ENCODE results near the gene C1orf21.

The C1orf21 gene

DNA sequence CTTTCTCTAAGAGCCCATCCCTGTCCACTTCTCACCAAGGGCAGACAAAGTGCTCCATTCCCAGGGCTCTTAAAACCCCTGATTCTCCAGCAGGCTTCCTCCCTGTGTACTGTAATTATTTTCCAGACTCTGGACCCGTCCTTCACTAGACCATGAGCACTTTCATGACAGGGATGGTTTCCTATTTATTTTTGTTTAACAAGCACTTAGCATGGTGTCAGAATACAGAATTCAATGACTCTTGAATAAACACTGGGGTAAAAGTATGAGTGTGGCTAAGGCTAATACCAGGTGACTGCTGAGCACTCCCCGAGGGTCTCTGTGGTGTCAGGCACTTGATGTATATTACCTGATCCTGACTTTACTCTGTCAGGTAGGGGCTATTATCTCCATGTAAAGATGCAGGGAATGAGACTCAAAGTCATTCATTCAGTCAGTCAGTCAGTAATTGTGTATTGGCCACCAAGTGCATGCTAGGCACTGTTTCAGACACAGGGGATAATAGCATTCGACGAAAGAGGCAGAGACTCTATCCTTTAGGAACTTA lies 47.2 kb downstream of the C1orf21 start:
- Mint-ChIP-seq H3K27me3 (no peaks in the 10 kb centered on the region), H3K36me3 (no peaks in the 10 kb centered on the region), H3K9me3 (no peaks in the 10 kb centered on the region), H3K27ac (no peak overlapping the region), H3K4me1 (no peaks in the 10 kb centered on the region), H3K4me3 (no peak overlapping the region)
- no peak for DNase-seq
- CTCF ChIA-PET, result no interaction called here

DNA sequence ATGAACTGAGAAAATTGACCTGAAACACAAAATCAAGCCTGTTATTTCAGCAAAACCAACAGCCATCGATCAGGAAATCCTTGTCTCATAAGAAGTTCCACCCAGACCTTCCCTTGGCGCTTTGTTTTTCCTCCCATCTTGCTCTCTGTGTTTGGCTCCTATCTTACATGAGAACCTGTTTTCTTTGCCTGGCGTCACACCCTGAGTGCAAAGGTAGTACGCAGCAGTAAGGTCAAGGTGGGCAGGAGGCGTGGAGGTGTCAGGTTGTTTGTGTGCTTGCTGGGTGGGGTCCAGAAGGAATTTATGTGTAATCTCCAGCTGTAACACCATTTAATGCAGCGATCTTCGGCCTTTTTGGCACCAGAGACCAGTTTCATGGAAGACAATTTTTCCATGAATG lies 50.5 kb downstream of the C1orf21 start:
- no peaks in the 10 kb centered on the region for H3K27me3 Mint-ChIP-seq
- H3K27ac Mint-ChIP-seq, result no peak overlapping the region
- no peak overlapping the region for H3K4me3 Mint-ChIP-seq
- no peaks in the 10 kb centered on the region for H3K9me3 Mint-ChIP-seq
- CTCF ChIA-PET, result no interaction called here
- no peak for DNase-seq
- no peaks in the 10 kb centered on the region for H3K4me1 Mint-ChIP-seq
- no peaks in the 10 kb centered on the region for H3K36me3 Mint-ChIP-seq

DNA sequence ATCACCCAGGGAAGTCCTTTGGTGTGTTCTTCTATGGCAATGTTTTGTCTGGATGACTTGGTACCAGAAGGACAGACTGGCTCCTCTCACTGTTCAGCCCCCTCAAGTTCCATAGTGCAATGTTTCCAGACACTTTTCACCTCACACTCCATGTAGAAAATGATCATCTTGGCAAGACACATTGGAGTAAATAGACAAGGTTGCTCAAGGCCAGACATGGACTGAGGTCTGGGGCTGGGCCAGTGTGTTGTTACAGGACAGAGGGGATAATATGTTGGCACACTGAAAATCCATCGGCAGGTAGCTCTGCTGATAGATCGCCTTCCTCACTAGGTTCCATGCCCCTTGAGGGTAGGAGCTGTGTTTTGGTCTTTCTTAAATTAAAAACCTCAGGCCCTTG lies 51.5 kb downstream of the C1orf21 start:
- Mint-ChIP-seq H3K27ac (no peak overlapping the region), H3K36me3 (no peaks in the 10 kb centered on the region), H3K27me3 (no peaks in the 10 kb centered on the region), H3K4me1 (no peaks in the 10 kb centered on the region), H3K9me3 (no peaks in the 10 kb centered on the region), H3K4me3 (no peak overlapping the region)
- CTCF ChIA-PET, result no interaction called here
- no peak for DNase-seq

DNA sequence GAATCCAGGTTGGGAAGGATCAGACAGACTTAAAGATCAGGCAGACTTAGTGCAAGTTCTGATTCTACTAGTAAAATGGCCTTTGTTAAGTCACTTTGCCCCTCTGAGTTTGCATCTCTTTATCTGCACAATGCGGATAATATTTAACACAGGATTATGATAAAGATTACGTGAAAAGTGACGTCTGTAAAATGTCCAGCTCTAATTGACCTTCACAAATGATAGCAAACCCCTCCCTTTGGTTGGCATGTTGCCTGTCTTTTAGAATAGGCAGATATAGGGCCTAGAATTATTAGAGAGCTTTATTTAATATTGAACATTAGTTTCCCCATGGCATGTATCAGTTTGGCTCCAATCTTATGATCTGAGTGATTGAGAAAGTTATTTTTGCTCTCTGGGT lies 55.4 kb downstream of the C1orf21 start:
- no peak for DNase-seq
- H3K4me3 Mint-ChIP-seq, result no peak overlapping the region
- H3K9me3 Mint-ChIP-seq, result no peaks in the 10 kb centered on the region
- no peaks in the 10 kb centered on the region for H3K36me3 Mint-ChIP-seq
- H3K27me3 Mint-ChIP-seq, result no peaks in the 10 kb centered on the region
- H3K27ac Mint-ChIP-seq, result no peak overlapping the region
- H3K4me1 Mint-ChIP-seq, result no peaks in the 10 kb centered on the region
- CTCF ChIA-PET, result no interaction called here

DNA sequence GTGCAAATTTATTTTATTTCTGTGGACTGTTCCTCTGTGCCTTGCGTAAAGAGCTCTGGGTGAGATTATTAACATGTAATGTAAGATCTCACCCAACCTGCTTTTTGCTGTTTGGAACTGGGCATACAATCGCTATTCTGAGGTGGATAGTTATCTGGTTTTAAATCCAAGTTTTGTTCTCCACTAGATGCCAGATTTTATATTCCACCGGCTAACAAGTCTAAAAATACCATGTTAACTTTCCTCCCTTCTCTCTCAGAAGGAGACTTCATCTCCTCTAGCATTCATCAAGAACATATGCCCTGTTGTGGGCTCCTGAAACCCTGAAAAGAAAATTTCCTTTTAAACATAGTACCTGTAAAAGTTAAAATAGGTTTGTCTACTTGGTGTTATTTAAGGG lies 56.4 kb downstream of the C1orf21 start:
- no peak overlapping the region for H3K4me3 Mint-ChIP-seq
- no peaks in the 10 kb centered on the region for H3K4me1 Mint-ChIP-seq
- no peaks in the 10 kb centered on the region for H3K9me3 Mint-ChIP-seq
- CTCF ChIA-PET, result no interaction called here
- H3K27ac Mint-ChIP-seq, result no peak overlapping the region
- H3K36me3 Mint-ChIP-seq, result no peaks in the 10 kb centered on the region
- no peak for DNase-seq
- H3K27me3 Mint-ChIP-seq, result no peaks in the 10 kb centered on the region

DNA sequence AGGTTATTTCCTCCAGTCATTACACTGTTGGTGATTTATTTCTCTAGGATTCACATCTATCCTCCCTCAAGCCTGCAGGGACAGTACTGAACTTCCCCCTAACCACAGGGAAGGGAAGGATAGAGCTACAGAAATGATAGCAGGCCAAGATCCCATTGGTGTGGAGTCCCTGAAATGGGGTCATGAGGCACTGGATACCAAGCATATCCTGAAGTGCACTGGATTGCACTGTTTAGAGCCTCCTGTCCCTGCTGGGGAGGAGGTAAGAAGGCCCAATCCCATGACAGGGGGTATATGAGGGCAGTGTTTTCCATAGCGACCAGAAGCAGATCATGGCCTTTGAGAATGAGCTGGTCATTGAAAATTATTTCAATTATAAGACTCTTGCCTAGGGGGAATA lies 56.8 kb downstream of the C1orf21 start:
- CTCF ChIA-PET, result no interaction called here
- no peak overlapping the region for H3K27ac Mint-ChIP-seq
- DNase-seq, result no peak
- H3K4me3 Mint-ChIP-seq, result no peak overlapping the region
- no peaks in the 10 kb centered on the region for H3K9me3 Mint-ChIP-seq
- H3K36me3 Mint-ChIP-seq, result no peaks in the 10 kb centered on the region
- no peaks in the 10 kb centered on the region for H3K27me3 Mint-ChIP-seq
- H3K4me1 Mint-ChIP-seq, result no peaks in the 10 kb centered on the region

DNA sequence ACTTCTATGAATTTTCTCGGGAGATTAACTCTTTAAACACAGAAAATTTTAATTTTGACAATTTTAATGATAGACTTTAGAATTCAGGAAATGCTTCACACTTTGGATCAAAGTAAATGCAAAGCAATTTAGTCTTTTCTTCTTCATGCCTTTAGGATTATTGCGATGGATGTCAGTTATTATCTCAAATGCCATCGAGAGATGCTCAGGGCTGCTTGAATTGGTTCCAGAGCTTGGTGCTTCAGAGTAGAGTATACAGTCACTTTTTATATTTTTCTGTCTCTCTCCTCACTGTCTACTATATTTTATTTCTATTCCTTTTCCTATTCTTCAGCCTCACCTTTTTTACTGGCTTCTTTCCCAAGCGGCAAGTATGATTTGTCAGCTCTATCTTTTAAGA lies 59.2 kb downstream of the C1orf21 start:
- no peaks in the 10 kb centered on the region for H3K36me3 Mint-ChIP-seq
- no peaks in the 10 kb centered on the region for H3K27me3 Mint-ChIP-seq
- H3K4me1 Mint-ChIP-seq, result no peaks in the 10 kb centered on the region
- no peak overlapping the region for H3K27ac Mint-ChIP-seq
- H3K4me3 Mint-ChIP-seq, result no peak overlapping the region
- CTCF ChIA-PET, result no interaction called here
- DNase-seq, result no peak
- no peaks in the 10 kb centered on the region for H3K9me3 Mint-ChIP-seq

DNA sequence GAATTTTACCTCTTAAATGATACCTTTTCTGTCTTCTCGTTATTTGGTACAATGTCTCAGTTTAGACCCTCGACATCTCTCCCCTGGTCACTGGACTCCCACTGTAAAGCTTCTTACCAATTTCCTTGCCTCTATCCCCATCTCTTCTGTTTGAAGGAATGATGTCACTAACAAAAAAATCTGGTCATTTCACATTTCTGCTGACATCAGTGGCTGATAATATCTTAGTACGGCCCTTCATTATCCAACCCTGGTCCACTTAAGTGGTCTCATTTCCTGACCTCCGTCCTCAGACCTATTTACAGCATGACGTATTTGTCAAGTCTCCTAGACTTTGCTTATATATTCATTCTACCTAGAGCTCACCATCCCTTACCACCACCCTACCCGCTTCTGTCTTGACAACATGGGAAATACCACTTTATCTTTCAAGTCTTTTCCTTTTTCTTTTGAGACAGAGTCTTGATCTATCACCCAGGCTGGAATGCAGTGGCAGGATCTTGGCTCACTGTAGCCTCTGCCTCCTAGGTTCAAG lies 60.9 kb downstream of the C1orf21 start:
- DNase-seq, result no peak
- CTCF ChIA-PET, result no interaction called here
- Mint-ChIP-seq H3K36me3 (no peaks in the 10 kb centered on the region), H3K9me3 (no peaks in the 10 kb centered on the region), H3K27ac (no peak overlapping the region), H3K4me3 (no peak overlapping the region), H3K27me3 (no peaks in the 10 kb centered on the region), H3K4me1 (no peaks in the 10 kb centered on the region)

DNA sequence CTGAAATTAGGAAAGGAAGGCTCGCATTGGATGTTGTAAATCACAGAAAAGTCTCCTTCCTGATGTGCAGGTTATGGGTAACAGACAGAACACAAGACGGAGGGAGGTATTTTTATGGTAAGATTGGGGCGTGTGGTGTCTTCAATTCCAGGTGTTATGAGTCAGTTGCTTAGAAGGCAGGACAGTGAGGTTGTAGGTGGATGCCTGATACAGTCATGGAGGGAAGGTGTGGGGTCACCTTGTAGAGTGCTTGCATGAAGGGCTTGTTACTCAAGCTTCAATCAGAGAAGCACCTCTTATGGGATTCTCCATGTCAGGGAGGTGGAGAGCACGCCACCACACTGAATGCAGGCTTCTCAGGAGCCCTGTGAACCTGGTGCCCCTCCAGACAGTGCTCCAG lies 63.1 kb downstream of the C1orf21 start:
- CTCF ChIA-PET, result no interaction called here
- DNase-seq, result no peak
- Mint-ChIP-seq H3K36me3 (no peaks in the 10 kb centered on the region), H3K9me3 (no peaks in the 10 kb centered on the region), H3K4me1 (no peaks in the 10 kb centered on the region), H3K27me3 (no peaks in the 10 kb centered on the region), H3K27ac (no peak overlapping the region), H3K4me3 (no peak overlapping the region)

DNA sequence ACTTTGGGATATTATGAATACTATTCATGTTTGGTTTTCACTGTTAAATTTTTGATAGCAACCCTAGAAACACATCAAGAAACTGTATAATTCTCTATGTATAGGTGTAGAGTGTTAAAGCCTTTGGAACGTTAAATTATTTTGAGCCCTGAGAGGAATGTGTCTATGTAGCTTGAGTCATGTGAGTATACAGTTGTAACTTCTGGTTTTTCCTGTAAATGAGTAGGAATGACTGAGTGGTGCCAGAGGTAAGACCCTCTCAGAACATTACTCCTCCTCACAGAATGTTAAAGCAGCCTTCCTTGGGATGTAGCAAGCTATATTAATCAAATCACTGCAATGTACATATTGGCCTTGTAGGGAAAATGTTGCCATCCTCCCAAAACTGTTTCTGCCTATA lies 69.0 kb downstream of the C1orf21 start:
- DNase-seq, result no peak
- Mint-ChIP-seq H3K27me3 (no peaks in the 10 kb centered on the region), H3K36me3 (no peaks in the 10 kb centered on the region), H3K4me1 (no peaks in the 10 kb centered on the region), H3K27ac (no peak overlapping the region), H3K9me3 (no peaks in the 10 kb centered on the region), H3K4me3 (no peak overlapping the region)
- CTCF ChIA-PET, result interaction anchor here (0.7 kb wide), 1 partner anchor 28 kb away, joined by 4 read pairs; no protein-coding TSS in a partner anchor

DNA sequence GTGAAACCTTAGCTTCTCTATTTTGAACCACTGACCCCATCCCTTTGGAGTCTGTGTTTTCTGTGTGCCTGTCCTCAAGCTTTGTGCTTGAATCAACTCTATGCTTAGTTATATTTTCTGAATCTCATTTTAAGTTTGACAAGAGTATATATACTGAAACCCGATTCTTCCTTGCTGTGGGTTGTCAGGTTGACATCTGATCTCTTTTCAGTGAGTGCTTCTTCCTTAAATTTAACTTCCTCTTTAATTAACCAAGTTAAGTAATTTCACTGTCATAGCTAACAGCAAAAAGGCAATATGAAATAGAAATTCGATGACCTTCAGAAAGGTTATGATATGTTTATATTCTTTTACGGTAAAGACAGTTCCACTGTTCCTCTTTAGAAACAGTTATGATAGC lies 69.4 kb downstream of the C1orf21 start:
- no peak for DNase-seq

DNA sequence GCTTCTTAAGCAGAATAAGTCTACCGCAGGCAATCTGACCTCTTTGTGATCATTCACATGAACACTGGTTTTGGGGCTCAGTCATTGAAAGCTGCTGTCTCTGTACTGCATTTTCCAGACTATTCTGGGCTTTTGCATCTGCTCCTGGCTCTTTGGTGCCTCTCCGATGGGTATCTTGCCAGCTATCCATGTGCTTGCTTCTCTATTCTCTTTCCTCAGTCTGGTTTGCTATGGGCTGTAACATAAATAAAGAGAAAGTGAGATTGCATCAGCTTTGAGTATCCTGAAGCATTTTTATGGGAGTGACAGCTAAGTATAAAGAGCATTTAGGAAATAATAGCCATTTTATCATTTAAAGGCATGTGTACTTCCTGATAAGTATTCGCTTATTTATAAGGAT lies 70.7 kb downstream of the C1orf21 start:
- Mint-ChIP-seq H3K9me3 (no peaks in the 10 kb centered on the region), H3K27ac (no peak overlapping the region), H3K36me3 (no peaks in the 10 kb centered on the region), H3K27me3 (no peaks in the 10 kb centered on the region), H3K4me1 (no peaks in the 10 kb centered on the region), H3K4me3 (no peak overlapping the region)
- DNase-seq, result no peak
- CTCF ChIA-PET, result no interaction called here

More for the DNA sequence above, 69.4 kb downstream of the C1orf21 start:
- no peaks in the 10 kb centered on the region for H3K9me3 Mint-ChIP-seq
- H3K4me1 Mint-ChIP-seq, result no peaks in the 10 kb centered on the region
- CTCF ChIA-PET, result interaction anchor here (0.7 kb wide), 1 partner anchor 29 kb away, joined by 4 read pairs; no protein-coding TSS in a partner anchor
- no peak overlapping the region for H3K4me3 Mint-ChIP-seq
- no peaks in the 10 kb centered on the region for H3K36me3 Mint-ChIP-seq
- H3K27ac Mint-ChIP-seq, result no peak overlapping the region
- H3K27me3 Mint-ChIP-seq, result no peaks in the 10 kb centered on the region

DNA sequence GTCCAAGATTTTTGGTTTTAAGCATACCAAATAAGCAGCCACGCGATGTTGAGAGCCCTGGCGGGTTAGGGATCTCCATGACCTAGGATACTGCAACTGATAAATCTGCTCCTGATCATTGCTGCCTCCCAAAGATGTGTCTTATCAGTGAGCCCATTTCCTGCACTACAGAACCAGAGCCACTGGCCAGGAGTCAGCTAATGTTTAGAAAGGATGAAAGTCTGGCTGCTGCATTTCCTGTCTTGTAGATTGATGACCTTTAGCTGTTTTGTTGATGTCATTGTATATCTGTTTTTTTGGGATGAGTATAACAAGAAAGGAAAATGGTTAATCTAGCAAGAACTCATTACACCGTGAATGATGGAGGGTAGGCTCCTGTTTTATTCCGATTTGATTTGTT lies 74.5 kb downstream of the C1orf21 start:
- H3K27ac Mint-ChIP-seq, result no peak overlapping the region
- H3K27me3 Mint-ChIP-seq, result peaks cover 3% of the 10 kb centered on the region
- DNase-seq, result no peak
- H3K36me3 Mint-ChIP-seq, result no peaks in the 10 kb centered on the region
- no peak overlapping the region for H3K4me3 Mint-ChIP-seq
- H3K9me3 Mint-ChIP-seq, result no peaks in the 10 kb centered on the region
- CTCF ChIA-PET, result no interaction called here
- H3K4me1 Mint-ChIP-seq, result no peaks in the 10 kb centered on the region

DNA sequence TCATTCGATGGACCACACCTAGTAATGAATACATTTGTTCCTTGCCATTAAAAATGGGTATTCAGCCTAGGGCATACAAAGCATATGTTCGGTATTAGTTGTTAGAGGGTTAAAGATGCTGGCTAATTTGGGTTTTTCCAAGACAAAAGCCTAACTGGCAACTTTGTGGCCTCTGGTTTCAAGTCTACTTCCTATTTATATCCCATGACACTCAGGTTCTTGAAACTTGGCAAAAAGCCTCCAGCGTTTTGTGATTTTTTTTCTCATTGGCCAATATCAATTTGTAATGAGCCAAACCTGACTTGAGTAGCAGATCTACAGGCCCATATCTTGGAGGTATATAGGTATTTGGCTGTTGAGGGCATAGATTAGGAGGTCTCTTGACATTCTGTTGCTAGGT lies 75.3 kb downstream of the C1orf21 start:
- no peaks in the 10 kb centered on the region for H3K9me3 Mint-ChIP-seq
- no peak for DNase-seq
- H3K4me3 Mint-ChIP-seq, result no peak overlapping the region
- H3K4me1 Mint-ChIP-seq, result no peaks in the 10 kb centered on the region
- no peak overlapping the region for H3K27ac Mint-ChIP-seq
- CTCF ChIA-PET, result no interaction called here
- H3K27me3 Mint-ChIP-seq, result peaks cover 3% of the 10 kb centered on the region
- no peaks in the 10 kb centered on the region for H3K36me3 Mint-ChIP-seq

DNA sequence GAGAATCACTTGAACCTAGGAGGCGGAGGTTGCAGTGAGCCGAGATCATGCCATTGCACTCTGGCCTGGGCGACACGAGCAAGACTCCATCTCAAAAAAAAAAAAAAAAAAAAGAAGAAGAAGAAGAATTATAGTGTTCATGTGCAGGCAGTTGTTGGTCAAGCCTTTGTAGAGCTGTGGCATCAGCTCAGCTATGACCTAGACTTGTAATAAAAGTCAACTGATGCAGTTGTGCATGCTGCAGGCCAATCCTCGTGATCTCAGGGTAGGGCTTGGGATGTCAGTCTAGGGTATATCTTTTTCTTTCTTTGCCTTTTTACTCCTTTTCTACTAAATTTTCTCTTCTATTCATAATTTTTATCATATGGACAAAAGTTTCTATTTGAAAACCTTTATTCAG lies 76.2 kb downstream of the C1orf21 start:
- Mint-ChIP-seq H3K4me1 (no peaks in the 10 kb centered on the region), H3K9me3 (no peaks in the 10 kb centered on the region), H3K27ac (no peak overlapping the region), H3K4me3 (no peak overlapping the region), H3K36me3 (no peaks in the 10 kb centered on the region), H3K27me3 (peaks cover 3% of the 10 kb centered on the region)
- DNase-seq, result no peak
- CTCF ChIA-PET, result interaction anchor here (0.7 kb wide), 1 partner anchor 18 kb away, joined by 3 read pairs; no protein-coding TSS in a partner anchor

DNA sequence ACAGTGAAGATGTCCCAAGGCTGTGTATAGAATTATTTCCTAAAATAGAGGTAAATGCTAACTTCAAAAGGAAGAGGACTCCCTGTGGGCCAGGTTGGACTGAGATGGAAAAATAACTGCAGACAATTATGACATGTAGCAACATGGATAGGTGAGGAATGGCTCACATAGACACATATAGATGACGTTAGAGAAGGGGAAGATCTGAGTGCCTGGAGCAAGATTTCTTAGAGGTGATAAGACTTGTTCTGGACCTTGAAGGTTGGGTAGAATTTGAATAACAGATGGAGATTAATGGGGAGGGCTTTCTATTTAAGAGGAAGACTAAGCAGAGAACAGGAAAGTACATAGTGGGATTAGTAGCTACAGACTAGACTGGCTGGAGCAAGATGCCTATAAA lies 76.9 kb downstream of the C1orf21 start:
- H3K4me1 Mint-ChIP-seq, result no peaks in the 10 kb centered on the region
- no peak overlapping the region for H3K27ac Mint-ChIP-seq

More for the DNA sequence above, 76.9 kb downstream of the C1orf21 start:
- CTCF ChIA-PET, result interaction anchor here (0.7 kb wide), 2 partner anchors 19 to 100 kb away, joined by 3 read pairs; no protein-coding TSS in a partner anchor
- H3K9me3 Mint-ChIP-seq, result no peaks in the 10 kb centered on the region
- peaks cover 3% of the 10 kb centered on the region for H3K27me3 Mint-ChIP-seq
- H3K4me3 Mint-ChIP-seq, result no peak overlapping the region
- DNase-seq, result no peak
- H3K36me3 Mint-ChIP-seq, result no peaks in the 10 kb centered on the region
